Astrocyte of the hippocampus (primary cell): ENCODE data around the gene FBLN2.

Experiments
- DNase-seq: peaks from one replicate; pipeline ENCODE4 v3.0.0; 2011; ENCODE audit warnings: low read depth, low spot score

The FBLN2 gene

DNA sequence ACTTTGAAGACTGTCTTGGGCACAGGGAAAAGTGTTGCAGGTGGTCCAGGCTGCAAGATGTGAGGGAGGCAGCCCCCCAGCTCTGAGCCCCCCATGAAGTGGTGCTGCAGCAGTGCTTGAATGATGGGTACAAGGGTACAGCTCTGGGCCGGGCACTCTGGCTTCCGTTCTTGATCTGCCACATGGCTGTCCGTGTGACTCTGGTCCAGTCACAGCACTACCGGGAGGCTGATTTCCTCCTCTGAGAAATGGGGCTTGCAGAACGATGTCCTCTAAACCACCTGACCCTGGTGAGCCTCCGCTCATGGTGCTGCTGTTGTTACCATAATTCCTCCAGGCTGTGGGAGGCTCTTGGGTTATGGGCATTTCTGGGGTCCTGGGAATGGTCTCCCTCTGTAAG lies 75.1 kb downstream of the FBLN2 start:
- DNase-seq = no peak

DNA sequence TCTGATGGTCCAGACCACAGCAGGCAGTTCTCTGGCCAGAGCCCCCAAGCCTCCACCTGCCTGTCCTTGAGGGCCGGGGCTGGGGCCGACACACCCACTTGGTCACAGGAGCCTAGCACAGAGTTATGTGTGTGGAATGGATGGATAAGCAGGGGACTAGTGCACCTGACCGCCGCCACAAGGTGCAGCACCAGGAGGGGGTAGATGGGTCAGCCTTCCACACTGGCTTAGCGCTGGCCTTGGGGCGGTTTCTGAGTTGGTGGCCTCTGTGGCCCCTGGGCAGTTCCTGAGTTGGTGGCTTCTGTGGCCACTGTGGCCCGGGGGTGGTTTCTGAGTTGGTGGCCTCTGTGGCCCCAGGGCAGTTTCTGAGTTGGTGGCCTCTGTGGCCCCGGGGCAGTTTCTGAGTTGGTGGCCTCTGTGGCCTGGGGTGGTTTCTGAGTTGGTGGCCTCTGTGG lies 75.8 kb downstream of the FBLN2 start:
- DNase-seq = no peak

DNA sequence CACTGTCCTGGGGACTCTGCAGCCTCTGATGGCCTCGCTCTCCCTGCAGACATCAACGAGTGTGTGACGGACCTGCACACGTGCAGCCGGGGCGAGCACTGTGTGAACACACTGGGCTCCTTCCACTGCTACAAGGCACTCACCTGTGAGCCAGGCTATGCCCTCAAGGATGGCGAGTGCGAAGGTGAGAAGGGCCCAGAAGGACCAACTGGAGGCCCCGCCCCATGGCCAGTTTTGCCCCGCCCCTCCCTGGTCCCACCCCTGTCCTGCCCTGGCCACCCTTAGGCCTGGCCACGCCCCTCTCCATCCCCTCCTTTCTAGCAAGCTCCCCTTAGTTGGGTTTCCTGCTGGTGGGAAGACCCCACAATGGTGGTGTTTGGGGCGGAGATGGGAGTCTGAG lies 77.5 kb downstream of the FBLN2 start:
- no peak for DNase-seq

DNA sequence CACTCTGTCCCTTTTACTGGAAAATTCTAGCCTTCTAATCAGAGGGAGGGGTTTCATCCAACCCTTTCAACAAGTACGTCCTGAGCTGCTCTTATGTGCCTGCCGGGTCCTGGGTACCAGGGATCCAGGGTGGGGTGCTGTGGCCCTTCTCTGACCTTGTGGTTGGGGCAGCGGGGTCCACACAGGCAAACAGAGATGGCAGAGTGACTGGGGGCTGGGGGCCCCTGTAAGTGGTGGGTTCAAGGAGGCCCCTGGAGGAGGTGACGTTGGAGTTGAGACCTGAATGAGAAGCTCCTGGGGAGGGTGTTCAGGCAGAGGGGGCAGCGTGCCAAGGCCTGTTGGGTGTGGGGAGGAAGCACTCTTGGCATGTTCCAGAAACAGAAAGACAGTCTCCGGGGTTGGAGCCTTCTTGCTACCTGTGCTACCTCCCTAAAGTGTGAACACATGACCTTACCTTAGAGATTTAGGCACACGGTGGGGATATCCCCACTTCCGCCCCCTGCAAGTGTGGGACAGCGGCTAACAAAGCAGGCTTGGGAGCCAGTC lies 78.1 kb downstream of the FBLN2 start:
- no peak for DNase-seq

DNA sequence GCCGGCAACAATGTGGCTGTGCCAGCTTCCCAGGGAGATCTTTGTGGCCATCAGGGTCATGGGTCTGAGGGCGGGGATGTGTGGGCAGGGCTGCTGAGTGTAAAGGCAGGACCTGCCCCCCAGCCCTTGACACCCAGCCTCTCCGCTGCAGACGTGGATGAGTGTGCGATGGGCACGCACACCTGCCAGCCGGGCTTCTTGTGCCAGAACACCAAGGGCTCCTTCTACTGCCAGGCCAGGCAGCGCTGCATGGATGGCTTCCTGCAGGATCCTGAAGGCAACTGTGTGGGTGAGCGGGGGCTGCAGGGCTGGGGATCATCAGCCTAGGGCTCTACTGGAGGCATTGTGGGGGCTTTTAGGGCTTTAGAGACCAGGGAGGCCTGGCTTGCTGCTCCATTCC lies 78.8 kb downstream of the FBLN2 start:
- DNase-seq = no peak

DNA sequence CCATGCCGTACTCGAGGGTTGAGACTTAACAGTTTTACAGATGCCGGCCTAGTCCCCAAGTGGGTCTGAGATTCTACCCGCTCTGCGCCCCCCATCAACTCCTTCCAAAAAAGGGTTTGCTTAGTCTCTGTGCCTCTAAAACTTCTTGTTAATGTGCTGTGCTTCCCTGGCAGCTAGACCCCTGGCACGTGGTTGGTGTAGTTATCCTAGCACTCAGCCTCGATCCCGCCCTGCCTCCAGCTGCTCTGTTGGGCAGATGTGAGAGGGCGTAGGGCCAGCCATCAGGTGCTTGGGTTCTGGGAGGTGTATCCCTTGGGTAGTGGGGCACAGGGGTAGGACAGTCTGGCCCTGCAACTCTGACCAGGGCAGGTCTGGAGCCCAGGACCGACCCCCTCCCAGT lies 79.5 kb downstream of the FBLN2 start:
- no peak for DNase-seq

DNA sequence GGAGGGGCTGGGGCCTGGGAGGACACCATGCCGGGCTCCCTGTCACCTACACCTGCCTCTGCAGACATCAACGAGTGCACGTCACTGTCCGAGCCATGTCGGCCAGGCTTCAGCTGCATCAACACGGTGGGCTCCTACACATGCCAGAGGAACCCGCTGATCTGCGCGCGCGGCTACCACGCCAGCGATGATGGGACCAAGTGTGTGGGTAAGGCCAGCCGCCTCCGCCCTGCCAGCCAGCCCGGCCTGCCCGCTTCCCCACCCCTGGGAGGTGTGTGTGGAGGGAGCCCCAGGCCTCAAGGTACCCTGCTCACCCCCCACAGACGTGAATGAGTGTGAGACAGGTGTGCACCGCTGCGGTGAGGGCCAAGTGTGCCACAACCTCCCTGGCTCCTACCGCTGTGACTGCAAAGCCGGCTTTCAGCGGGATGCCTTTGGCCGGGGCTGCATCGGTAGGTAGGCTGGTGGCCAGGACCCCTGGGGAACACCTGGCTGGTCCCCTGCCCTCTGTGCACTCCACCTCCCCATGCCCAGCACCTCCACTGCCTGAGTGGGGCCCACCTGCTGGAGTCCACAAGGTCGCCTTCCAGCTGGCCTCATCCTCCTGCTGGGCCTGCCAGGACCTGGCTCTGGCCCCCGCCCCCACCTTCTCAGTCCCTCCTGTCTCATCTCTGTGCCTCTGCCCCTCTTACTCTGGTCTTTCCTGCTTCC lies 80.1 kb downstream of the FBLN2 start:
- DNase-seq = no peak

DNA sequence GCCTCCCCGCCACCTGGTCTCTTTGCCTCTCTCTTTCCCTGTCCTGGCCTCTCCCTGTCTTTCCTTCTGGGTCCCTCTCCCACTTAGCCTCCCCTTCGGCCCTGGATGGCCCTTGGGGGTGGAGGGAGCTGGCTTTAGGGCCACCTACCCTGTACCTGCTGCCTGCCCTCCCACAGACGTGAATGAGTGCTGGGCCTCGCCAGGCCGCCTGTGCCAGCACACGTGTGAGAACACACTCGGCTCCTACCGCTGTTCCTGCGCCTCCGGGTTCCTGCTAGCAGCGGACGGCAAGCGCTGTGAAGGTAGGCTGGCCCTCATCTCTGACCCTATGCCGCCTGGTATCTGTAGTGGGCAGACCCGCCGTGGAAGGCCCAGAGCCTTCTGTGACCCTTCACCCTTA lies 80.7 kb downstream of the FBLN2 start:
- DNase-seq = no peak

DNA sequence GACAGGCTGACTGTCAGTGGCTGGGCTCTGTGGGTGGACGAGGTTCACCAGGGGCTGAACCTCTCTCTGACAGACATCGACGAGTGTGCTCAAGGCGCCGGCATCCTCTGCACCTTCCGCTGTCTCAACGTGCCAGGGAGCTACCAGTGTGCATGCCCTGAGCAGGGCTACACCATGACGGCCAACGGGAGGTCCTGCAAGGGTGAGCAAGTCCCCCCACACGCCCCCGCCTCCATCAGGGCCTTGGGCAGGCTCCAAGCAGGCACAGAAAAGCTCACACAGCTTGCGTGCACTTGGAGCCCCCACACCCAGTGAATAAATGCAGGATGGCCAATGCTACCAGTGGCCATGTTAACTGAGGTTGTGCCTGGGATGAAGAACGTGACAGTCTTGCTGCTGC lies 82.3 kb downstream of the FBLN2 start:
- no peak for DNase-seq

DNA sequence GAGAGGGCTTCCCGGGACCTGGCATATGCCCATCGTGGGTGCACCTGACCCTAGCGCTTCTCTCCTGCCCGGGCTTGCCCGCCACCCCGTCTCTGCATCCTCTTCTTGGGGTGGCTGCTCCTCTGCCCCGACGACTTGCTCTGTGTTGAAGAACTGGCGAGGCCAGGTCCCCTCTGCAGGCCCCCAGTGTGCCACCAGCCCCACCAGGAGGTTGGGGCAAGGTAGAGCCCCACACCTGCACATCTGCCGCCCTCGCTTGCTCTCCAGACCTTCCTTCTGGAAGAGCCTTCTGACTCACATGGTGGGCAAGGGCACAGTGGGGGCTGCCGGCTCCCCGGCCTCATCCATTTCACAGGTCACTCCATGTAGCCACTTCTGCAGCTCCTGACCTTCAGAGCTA lies 84.3 kb downstream of the FBLN2 start:
- no peak for DNase-seq

DNA sequence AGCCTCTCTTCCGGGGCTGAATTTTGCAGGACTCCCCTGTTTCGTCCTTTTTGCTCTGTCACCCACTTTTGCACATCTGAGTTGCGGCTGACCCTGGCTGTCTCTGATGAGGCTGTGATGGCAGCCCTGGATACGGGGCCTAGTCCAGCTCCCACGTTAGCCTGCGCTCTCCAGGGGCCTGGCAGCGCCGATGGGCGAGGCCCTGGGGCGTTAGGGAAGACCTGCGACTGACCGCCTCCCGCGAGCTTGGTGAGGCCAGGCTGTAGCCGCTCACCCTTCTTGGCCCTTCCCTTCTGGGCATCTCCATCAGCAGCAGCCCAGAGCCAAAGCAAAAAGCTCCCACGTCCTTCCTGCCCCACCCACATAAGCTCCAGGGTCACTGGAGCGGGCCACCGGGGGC lies 85.2 kb downstream of the FBLN2 start:
- DNase-seq = no peak

DNA sequence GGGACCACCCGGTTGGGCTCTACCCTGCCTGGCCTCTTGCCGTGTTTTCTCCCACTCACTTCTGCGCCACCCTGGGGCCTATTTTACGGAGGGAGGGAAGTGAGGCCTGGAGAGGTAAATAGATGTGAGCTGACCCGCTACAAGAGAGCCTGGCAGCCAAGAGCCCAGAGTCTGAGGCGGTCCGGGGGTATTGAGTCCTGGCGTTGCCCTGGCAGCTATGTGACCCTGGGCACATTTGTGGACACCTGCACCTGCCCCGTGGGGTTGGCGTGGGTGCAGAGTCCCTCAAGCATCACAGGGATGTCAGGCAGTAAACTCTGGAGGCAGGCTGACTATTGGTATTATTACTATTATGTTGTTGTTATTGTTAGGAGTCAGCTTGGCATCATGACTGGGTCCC lies 85.7 kb downstream of the FBLN2 start:
- DNase-seq = no peak

DNA sequence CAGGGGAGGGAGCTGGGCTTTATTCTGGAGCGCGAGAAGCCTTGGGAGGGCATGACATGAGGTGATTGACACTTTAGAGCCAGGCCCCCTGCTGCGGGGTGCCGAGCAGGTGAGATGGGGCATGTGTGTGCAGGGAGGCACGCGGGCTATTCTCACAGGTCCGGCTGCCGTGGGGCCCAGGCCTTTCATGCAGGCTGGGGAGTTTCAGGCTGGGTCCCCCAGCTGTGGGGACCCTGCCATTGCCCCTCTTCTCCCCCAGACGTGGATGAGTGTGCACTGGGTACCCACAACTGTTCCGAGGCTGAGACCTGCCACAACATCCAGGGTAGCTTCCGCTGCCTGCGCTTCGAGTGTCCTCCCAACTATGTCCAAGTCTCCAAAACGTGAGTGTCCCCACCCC lies 87.3 kb downstream of the FBLN2 start:
- no peak for DNase-seq

DNA sequence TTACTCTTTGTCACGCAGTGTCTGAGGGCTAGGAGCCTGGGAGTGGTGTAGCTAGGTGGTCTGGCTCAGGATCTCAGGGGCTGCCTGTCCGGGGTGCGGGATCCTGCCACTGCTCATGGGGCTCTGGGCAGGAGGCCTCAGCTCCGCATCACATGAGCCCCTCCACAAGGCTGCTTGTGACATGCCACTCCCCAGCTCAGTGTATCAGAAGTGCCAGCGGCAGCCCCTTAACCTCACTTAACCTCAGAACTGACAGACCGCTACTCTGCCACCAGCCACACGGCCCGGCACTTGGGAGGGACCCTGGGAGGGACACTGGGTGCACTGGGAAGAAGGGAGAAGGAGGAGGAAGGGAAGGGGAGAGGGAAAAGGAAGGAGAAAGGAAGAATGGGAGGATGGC lies 87.9 kb downstream of the FBLN2 start:
- no peak for DNase-seq

DNA sequence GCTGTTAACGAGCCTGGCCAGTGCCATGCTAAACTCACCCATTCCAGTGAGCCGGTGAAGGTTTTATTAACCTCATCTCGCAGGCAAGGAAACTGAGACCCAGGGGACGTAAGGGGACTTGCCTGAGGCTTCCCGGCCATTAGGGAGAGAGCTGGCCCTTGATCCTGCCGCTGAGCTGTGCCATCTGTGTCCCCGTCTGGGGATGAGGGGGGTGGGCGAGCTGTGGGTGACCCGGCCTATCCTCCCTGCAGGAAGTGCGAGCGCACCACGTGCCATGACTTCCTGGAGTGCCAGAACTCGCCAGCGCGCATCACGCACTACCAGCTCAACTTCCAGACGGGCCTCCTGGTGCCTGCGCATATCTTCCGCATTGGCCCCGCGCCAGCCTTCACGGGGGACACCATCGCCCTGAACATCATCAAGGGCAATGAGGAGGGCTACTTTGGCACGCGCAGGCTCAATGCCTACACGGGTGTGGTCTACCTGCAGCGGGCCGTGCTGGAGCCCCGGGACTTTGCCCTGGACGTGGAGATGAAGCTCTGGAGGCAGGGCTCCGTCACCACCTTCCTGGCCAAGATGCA lies 88.5 kb downstream of the FBLN2 start:
- no peak for DNase-seq

DNA sequence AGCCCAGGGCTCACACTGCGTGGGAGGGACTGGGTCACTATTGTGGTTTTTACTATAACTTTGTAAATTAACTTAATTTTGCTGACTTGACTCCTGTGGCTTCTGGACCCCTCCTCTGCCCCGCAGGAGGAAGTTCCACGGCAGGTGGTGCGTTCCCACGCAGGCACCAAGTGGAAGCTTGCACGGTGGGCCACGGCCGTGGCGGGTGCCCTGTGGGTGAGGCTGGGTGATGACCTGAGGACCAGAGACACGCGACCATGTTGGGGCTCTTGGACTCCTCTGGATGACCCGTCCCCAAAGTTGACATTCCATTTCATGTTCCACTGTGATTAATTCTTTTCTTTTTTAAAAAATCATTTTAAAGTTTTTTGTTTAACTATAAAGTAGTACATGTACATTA lies 89.0 kb downstream of the FBLN2 start:
- DNase-seq = no peak

DNA sequence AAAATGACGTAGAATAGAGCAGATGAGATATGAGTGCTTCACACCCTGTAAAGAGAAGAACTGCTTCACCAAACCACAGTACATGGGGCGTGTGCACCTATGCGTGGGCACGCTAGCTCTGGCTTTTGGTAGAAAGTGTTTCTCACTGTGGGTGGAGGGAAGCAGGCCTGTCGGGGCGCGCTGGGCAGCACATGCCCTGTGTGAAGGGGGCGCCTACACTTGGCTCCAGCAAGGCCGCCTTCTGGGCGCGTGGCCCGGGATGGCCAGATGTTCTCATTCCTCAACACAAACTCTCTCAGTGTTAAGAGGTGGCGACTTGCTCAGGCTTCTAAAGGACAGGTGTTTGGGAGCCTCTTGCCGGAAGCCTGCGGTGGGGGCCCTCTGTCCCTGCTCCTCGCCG lies 90.0 kb downstream of the FBLN2 start:
- no peak for DNase-seq

DNA sequence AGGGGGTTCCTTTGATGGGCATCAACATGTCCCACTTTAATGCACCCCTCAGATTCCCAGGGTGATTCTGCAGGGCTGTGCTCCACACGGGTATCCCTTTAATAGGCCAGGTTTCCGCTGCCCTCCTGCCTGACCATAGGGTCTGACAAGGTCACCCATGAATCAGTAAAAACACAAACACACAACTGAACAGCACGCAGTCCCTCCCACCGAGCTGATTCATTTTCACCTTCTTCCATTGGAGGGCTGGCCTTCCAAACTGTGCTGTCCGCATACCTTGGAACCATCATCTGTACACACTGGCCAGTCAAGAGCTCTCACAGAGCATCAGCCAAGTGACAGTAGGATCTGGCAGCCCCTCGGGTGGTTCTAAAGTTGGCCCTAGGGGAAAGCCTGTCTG lies 93.7 kb downstream of the FBLN2 start:
- no peak for DNase-seq

DNA sequence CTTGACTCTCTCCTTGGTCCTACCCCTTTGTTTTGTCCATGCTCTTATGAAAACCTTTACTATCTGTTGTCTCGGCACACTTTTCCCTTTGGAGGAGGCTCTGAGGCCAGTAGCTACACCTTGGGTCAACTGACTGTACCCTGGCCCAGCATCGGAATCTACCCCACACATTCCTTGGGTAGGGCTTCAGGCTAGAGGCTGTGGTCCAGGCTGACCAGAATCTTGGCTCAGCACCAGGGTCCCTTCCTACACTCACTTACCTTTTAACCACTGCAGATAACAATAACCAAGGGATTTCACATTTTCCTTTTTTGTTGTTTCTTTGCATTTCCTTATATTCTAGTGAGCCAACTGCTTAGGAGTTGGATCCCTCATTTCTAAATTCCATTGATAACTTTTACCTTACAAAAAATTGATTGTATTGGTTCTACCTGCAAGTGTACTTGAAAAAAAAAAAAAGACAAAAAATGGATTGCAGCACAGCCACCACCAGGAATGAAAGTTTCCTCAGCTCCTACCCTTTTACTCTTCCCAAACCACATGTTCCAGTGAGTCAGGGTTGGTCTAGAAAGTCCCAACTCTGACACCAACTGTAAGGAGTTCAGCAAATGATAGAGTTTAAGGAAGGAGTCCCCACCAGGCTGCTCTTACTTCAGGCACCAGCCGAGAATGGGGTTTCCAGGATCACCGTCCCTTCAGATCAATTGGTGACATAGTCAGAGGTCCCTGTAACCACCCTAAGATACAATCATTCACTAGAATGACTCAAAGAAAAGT lies 95.6 kb downstream of the FBLN2 start:
- DNase-seq = peak; percentile 69

DNA sequence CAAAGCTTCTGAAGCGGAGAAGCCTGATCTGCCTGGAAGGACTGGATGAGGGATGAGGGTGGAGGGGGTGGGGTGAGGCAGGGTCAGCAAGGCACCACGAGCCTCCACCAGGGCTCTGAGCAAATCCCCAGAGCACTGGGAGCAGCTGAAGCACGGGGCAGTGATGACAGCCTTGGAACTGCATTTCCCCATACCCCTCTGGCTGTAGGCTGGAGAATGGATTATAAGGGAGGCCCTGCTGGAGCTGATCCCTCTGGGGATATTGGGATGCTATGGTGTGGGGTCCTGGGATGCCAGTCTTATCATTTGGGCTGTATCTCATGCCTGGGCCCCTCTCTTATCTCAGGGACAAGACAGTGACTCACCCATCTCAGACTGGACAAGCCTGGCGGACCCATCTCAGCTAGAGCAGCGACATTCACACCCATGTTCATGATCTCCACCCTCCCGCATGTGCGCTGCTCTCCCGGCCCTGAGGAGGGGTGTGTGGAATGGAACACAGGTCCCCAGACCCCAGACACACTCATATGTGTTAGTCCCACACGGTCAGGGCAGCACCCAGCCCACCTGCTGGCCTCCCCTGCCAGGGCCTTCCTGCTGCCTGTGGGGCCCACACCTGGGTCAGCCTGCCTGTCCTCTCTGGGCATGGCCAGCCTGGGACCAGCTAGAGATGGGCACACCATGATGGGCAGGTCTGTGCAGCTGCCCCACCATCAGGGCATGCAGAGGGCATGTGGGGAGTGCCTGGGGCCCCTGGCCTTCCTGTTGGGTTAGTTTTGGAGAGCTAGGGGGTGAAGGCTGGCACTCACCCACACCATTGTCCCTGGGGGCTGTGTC lies 97.1 kb downstream of the FBLN2 start:
- DNase-seq = no peak

DNA sequence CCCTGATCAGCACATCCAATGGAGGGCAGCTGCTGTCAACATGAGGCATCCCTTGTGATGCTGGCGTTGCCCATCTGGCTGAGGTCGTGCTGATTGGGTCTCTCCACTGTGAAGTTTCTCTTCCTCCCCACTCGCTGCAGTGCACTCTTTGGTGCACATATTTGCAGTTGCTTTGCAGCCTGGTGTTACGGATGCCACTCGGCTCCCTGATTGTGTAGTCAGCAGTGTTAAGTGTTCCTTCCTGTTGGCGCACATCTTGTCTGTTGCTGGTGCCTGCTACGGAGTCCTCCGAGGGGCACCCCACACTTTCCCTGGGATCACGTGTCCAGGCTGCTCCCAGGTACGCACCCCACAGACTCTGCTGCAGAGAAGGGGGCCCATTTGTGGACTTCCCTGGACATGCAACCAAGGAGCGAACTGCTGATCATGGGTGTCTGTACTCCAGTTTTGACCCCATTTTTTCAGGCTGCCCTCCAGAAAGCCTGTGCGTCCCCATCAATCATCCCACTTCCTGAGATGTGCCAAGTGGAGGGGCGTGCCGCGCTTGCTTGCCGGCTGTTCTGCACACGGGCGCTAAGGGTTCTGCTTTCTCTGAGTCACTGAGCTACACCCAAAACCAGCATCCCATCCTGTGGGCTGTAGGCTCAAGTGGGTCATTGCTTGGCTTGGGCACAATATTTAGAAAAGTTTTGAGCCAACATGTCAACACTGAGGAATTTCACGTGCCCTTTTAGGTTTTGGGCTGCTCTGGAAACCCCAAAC lies 98.6 kb downstream of the FBLN2 start:
- no peak for DNase-seq
